Measurements from ENCODE around the gene ITSN1.

ITSN1 gene

GRCh38 chr21:33836408-33836807, 194.1 kb downstream of the ITSN1 start:
- no peak for DNase-seq (ENCODE audit: extremely low spot score)
- ChIA-PET CTCF (interaction anchor here (1.2 to 1.6 kb wide), 2 partner anchors 133 to 511 kb away, joined by 3 read pairs; no protein-coding TSS in a partner anchor), POLR2A (no interaction called here)
- no peak for TF ChIP-seq CTCF (IDR thresholded peaks at IDR 0.05; ENCODE audit: control extremely low read depth, extremely low read depth, low read depth, missing control alignments)

- no peak for TF ChIP-seq CTCF (IDR thresholded peaks at IDR 0.05; ENCODE audit: control extremely low read depth, extremely low read depth, low read depth, missing control alignments)
- DNase-seq (ENCODE audit: extremely low spot score) = no peak
- ChIA-PET CTCF (no interaction called here), POLR2A (no interaction called here)
These were observed 196.9 kb downstream of the ITSN1 start for GRCh38 chr21:33839167-33839716.

- POLR2A ChIA-PET = no interaction called here
- CTCF ChIA-PET = no interaction called here
- no peak for DNase-seq (ENCODE audit: extremely low spot score)
- no peak for TF ChIP-seq CTCF (IDR thresholded peaks at IDR 0.05; ENCODE audit: control extremely low read depth, extremely low read depth, low read depth, missing control alignments)
These were observed 197.5 kb downstream of the ITSN1 start for GRCh38 chr21:33839806-33840205.

- ChIA-PET CTCF (interaction anchor here (1.1 kb wide), 1 partner anchor 9 kb away, joined by 4 read pairs; no protein-coding TSS in a partner anchor), POLR2A (no interaction called here)
- TF ChIP-seq CTCF (IDR thresholded peaks at IDR 0.05; ENCODE audit: control extremely low read depth, extremely low read depth, low read depth, missing control alignments) = no peak
- DNase-seq (ENCODE audit: extremely low spot score) = no peak
These were observed 198.5 kb downstream of the ITSN1 start for GRCh38 chr21:33840771-33841170.

GRCh38 chr21:33841561-33841960, 199.3 kb downstream of the ITSN1 start:
- TF ChIP-seq CTCF (IDR thresholded peaks at IDR 0.05; ENCODE audit: control extremely low read depth, extremely low read depth, low read depth, missing control alignments) = no peak
- DNase-seq (ENCODE audit: extremely low spot score) = no peak
- ChIA-PET POLR2A (no interaction called here), CTCF (interaction anchor here (1.1 to 1.4 kb wide), 3 partner anchors 9 to 26 kb away, joined by 3 to 4 read pairs (median 3); no protein-coding TSS in a partner anchor)

- CTCF ChIA-PET = interaction anchor here (1.3 kb wide), 1 partner anchor 10 kb away, joined by 3 read pairs; no protein-coding TSS in a partner anchor
- no peak for TF ChIP-seq CTCF (IDR thresholded peaks at IDR 0.05; ENCODE audit: control extremely low read depth, extremely low read depth, low read depth, missing control alignments)
- no peak for DNase-seq (ENCODE audit: extremely low spot score)
- POLR2A ChIA-PET = no interaction called here
These were observed 200.9 kb downstream of the ITSN1 start for GRCh38 chr21:33843216-33843615.

Data from GM10248 (cell line).